ENCODE measurements around the gene VBP1.
A peak's percentile ranks its signal among the peaks of the same experiment; 100 is the strongest.

DNA sequence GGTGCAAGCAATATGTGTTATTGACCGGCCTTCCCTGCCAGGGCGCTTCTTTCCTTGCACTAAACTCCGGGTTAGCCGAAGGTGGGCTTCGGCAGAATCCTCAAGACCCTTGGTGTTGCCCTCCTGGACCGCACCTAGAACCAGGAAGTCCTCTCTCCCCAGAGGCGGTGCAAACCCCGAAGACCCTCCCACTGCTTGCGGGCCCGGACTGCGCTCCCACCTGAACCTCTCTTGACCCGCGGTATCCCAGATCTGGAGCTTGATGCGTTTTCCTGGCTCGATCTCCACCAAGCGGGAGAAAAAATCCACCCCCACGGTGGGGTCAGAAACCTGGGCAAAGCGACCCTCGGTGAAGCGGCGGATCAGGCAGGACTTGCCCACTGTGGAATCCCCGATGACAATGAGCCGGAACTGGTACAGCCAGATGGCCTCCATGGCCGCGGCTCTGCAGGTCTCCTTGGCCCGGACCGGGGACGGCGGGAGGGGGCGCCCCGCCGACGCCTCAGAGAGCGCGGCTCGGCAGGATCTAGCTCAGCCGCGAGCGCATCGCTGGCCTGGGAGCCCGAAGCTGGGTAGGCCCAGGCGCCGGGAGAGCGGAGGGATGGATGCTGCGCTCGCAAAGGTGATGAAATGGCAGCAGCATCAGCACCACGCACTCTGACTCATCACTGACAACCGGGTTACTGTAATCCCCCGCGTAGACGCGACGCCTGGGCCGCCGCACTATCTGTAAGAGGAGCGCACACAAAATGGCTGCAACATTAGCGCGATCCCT, 47.8 kb downstream of the VBP1 start, which contains the start of gene RAB39B:
- TF ChIP-seq, protein P1, sequence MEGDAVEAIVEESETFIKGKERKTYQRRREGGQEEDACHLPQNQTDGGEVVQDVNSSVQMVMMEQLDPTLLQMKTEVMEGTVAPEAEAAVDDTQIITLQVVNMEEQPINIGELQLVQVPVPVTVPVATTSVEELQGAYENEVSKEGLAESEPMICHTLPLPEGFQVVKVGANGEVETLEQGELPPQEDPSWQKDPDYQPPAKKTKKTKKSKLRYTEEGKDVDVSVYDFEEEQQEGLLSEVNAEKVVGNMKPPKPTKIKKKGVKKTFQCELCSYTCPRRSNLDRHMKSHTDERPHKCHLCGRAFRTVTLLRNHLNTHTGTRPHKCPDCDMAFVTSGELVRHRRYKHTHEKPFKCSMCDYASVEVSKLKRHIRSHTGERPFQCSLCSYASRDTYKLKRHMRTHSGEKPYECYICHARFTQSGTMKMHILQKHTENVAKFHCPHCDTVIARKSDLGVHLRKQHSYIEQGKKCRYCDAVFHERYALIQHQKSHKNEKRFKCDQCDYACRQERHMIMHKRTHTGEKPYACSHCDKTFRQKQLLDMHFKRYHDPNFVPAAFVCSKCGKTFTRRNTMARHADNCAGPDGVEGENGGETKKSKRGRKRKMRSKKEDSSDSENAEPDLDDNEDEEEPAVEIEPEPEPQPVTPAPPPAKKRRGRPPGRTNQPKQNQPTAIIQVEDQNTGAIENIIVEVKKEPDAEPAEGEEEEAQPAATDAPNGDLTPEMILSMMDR (IDR thresholded peaks at IDR 0.05) = peak; percentile 64
- TF ChIP-seq POLR2AphosphoS5 (IDR thresholded peaks at IDR 0.05; ENCODE audit: low read depth, low read length) (no peak), SIN3A (IDR thresholded peaks at IDR 0.05; ENCODE audit: borderline replicate concordance, insufficient read depth, low read depth, low read length) (no peak), TCF7L2 (IDR thresholded peaks at IDR 0.05; ENCODE audit: low read depth, low read length) (no peak)
- TF ChIP-seq, protein P2, sequence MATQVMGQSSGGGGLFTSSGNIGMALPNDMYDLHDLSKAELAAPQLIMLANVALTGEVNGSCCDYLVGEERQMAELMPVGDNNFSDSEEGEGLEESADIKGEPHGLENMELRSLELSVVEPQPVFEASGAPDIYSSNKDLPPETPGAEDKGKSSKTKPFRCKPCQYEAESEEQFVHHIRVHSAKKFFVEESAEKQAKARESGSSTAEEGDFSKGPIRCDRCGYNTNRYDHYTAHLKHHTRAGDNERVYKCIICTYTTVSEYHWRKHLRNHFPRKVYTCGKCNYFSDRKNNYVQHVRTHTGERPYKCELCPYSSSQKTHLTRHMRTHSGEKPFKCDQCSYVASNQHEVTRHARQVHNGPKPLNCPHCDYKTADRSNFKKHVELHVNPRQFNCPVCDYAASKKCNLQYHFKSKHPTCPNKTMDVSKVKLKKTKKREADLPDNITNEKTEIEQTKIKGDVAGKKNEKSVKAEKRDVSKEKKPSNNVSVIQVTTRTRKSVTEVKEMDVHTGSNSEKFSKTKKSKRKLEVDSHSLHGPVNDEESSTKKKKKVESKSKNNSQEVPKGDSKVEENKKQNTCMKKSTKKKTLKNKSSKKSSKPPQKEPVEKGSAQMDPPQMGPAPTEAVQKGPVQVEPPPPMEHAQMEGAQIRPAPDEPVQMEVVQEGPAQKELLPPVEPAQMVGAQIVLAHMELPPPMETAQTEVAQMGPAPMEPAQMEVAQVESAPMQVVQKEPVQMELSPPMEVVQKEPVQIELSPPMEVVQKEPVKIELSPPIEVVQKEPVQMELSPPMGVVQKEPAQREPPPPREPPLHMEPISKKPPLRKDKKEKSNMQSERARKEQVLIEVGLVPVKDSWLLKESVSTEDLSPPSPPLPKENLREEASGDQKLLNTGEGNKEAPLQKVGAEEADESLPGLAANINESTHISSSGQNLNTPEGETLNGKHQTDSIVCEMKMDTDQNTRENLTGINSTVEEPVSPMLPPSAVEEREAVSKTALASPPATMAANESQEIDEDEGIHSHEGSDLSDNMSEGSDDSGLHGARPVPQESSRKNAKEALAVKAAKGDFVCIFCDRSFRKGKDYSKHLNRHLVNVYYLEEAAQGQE (IDR thresholded peaks at IDR 0.05; ENCODE audit: insufficient read depth in 1 of 2, low read depth in 2 of 2, low read length in 1 of 2) = no peak; a peak in 1 of 4 replicates

Data from Panc1 (cell line).